Tibial nerve (tissue), 3 donors: ENCODE data around the gene LMF1.

Source experiments
- CTCF ChIP-seq, 5 experiments: fragments of 200-600 bp in 3 of 5; fragments of 450-650 bp in 2 of 5; sonication (generic) in 3 of 5; IDR thresholded peaks; one replicate each; pipeline ENCODE4 v1.5.1; 2016 to 2019; ENCODE audit warnings: antibody characterized with exemption in 5 of 5, mild to moderate bottlenecking in 3 of 5, moderate library complexity in 2 of 5
- POLR2A ChIP-seq, 2 donors: fragments of 450-650 bp; IDR thresholded peaks; one replicate each; pipeline ENCODE4 v1.6.1; 2017; ENCODE audit warnings: antibody characterized with exemption in 2 of 2, mild to moderate bottlenecking in 2 of 2, moderate library complexity in 2 of 2

GRCh38 chr16:851209-851810 lies 119.5 kb downstream of the LMF1 start:
- TF ChIP-seq CTCF (IDR thresholded peaks at IDR 0.05), result no peak
- TF ChIP-seq POLR2A (IDR thresholded peaks at IDR 0.05), result no peak
